GM12892 (cell line): ENCODE data around the gene CDKN2C.
"Not testable (repeated sequence)": the region's sequence is repeated elsewhere in the genome, so short reads cannot be mapped to it uniquely, and the experiment has no call there.

Source experiments
- POLR2A ChIP-seq: IDR thresholded peaks from 2 replicates; pipeline ENCODE4 v1.6.1; 2011; ENCODE audit warnings: low read depth, low read length, control low read depth
- POLR2AphosphoS5 ChIP-seq: IDR thresholded peaks from 2 replicates; pipeline ENCODE4 v1.6.1; 2011; ENCODE audit warnings: low read depth, low read length, control low read depth
- TAF1 ChIP-seq: IDR thresholded peaks from 2 replicates; pipeline ENCODE4 v1.6.1; 2011; ENCODE audit warnings: low read depth, mild to moderate bottlenecking, control low read depth, low read length, borderline replicate concordance

DNA sequence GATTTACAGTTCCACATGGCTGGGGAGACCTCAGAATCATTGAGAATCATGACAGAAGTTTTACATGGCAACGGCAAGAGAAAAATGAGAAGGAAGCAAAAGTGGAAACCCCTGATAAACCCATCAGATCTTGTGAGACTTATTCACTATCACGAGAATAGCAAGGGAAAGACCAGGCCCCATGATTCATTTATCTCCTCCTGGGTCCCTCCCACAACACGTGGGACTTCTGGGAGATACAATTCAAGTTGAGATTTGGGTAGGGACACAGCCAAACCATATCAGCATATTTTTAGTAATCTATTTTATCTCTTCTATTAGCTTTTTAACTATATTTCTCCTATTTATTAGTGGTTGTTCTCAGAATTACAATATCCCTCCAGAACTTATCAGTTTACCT is 36.3 kb upstream of the CDKN2C start:
- not testable (repeated sequence) for TF ChIP-seq TAF1, POLR2A, POLR2AphosphoS5
